HCT116 (cell line): ENCODE results near the gene CDH1. TPM values are rescaled to one million over a fixed set of nuclear protein-coding genes. Genes with fewer than 3 reads are reported as not detected.

Experiments used
- ATAC-seq: fragments of 200-7000 bp; cut with Tn5 transposase; 2 replicates; pipeline ENCODE4 v1.9.1; 2020; ENCODE audit warnings: mild to moderate bottlenecking, moderate library complexity
- BruUV-seq: library from RNA; stranded (reverse); fragments of 400-500 nt; replicated peaks from 2 replicates; lab custom pipeline; 2021; lab: Mats Ljungman, UMichigan
- CTCF ChIA-PET: fragments of 300-600 bp; sonication (Branson Sonifier 250); formaldehyde crosslinking; loops from one replicate; lab custom pipeline; 2021; ENCODE audit warnings: antibody characterized with exemption; lab: Charles Lee
- POLR2A ChIA-PET: fragments of 300-600, 350-600 bp; sonication (Branson Sonifier 250); formaldehyde crosslinking; loops from one replicate; lab custom pipeline; 2021; ENCODE audit warnings: antibody characterized with exemption; lab: Charles Lee
- RAD21 ChIA-PET, 2 experiments: fragments of 300-600 bp; sonication (Branson Sonifier 250); formaldehyde crosslinking; loops; one replicate each; lab custom pipeline; 2023; ENCODE audit warnings: low total read pairs in 2 of 2; ENCODE audit not compliant: uncharacterized antibody in 2 of 2, unreplicated experiment in 2 of 2, low non-redundant PET in 1 of 2; lab: Charles Lee
- DNase-seq: peaks from one replicate; pipeline ENCODE4 v3.0.0-alpha.2; 2010; ENCODE audit warnings: low read depth, low spot score
- H2AFZ ChIP-seq: fragments of 200-600 bp; shearing (Covaris generic), sonication (generic); 2 replicates; pipeline ENCODE4 v1.6.1; 2017; ENCODE audit warnings: low read depth, mixed run types, mixed read lengths, antibody characterized with exemption, low read length; ENCODE audit not compliant: poor library complexity, severe bottlenecking
- H3K27ac ChIP-seq: 2 replicates; pipeline ENCODE4 v1.5.1; 2012; ENCODE audit warnings: low read depth, low read length
- H3K27me3 ChIP-seq: fragments of 200-600 bp; sonication (generic); 2 replicates; pipeline ENCODE4 v1.6.1; 2016; ENCODE audit warnings: mixed run types, low read length, mixed read lengths; ENCODE audit not compliant: insufficient read depth
- H3K36me3 ChIP-seq, 2 experiments: fragments of 200-500 bp in 1 of 2; fragments of 200-600 bp in 1 of 2; sonication (Bioruptor generic) in 1 of 2; sonication (generic) in 1 of 2; 2 replicates each; pipeline versions ENCODE4 v1.5.1 to v1.6.1; 2014 to 2016; ENCODE audit warnings: low read length in 2 of 2, inconsistent platforms in 1 of 2, mixed read lengths in 1 of 2, mixed run types in 1 of 2; ENCODE audit not compliant: insufficient read depth in 2 of 2, control insufficient read depth in 1 of 2
- H3K4me1 ChIP-seq, 2 experiments: fragments of 200-600 bp in 1 of 2; sonication (generic) in 1 of 2; 2 replicates each; pipeline versions ENCODE4 v1.5.1 to v1.6.1; 2012 to 2017; ENCODE audit warnings: low read length in 2 of 2, inconsistent platforms in 1 of 2, mild to moderate bottlenecking in 1 of 2, mixed read lengths in 1 of 2, mixed run types in 1 of 2, moderate library complexity in 1 of 2; ENCODE audit not compliant: insufficient read depth in 2 of 2, control insufficient read depth in 1 of 2
- H3K4me2 ChIP-seq: fragments of 200-600 bp; sonication (generic); 2 replicates; pipeline ENCODE4 v1.6.1; 2017; ENCODE audit warnings: mixed run types, low read length, mixed read lengths
- H3K4me3 ChIP-seq, 2 experiments: fragments of 200-600 bp in 1 of 2; sonication (generic) in 1 of 2; replicated peaks in 1 of 2; 2 replicates each; pipeline ENCODE4 v1.5.1; 2011 to 2016; ENCODE audit warnings: low read length in 2 of 2, control low read depth in 1 of 2, low read depth in 1 of 2, mild to moderate bottlenecking in 1 of 2, mixed read lengths in 1 of 2, mixed run types in 1 of 2
- H3K79me2 ChIP-seq: fragments of 200-600 bp; sonication (generic); 2 replicates; pipeline ENCODE4 v1.6.1; 2017; ENCODE audit warnings: mild to moderate bottlenecking, mixed run types, low read length, moderate library complexity, mixed read lengths; ENCODE audit not compliant: insufficient read depth
- H3K9ac ChIP-seq: fragments of 200-600 bp; sonication (generic); 2 replicates; pipeline ENCODE4 v1.6.1; 2016; ENCODE audit warnings: low read length, mixed read lengths
- H3K9me2 ChIP-seq: fragments of 200-600 bp; sonication (generic), shearing (Covaris generic); 2 replicates; pipeline ENCODE4 v1.6.1; 2017; ENCODE audit warnings: mixed run types, mild to moderate bottlenecking, moderate library complexity; ENCODE audit not compliant: insufficient read depth
- H3K9me3 ChIP-seq, 2 experiments: fragments of 200-500 bp in 1 of 2; fragments of 200-600 bp in 1 of 2; sonication (Bioruptor generic) in 1 of 2; sonication (generic) in 1 of 2; 2 replicates each; pipeline ENCODE4 v1.6.1; 2014 to 2017; ENCODE audit warnings: low read length in 2 of 2, mixed read lengths in 2 of 2, inconsistent platforms in 1 of 2, low read depth in 1 of 2, mild to moderate bottlenecking in 1 of 2, mixed run types in 1 of 2, moderate library complexity in 1 of 2; ENCODE audit not compliant: control insufficient read depth in 1 of 2, insufficient read depth in 1 of 2
- H4K20me1 ChIP-seq: fragments of 200-600 bp; sonication (generic), shearing (Covaris generic); 2 replicates; pipeline ENCODE4 v1.6.1; 2017; ENCODE audit warnings: mixed run types, mild to moderate bottlenecking, moderate library complexity; ENCODE audit not compliant: insufficient read depth
- CTCF ChIP-seq, 3 experiments: fragments of 200-600 bp in 1 of 3; sonication (generic) in 1 of 3; IDR thresholded peaks in 2 of 3; conservative IDR thresholded peaks in 1 of 3; 2 replicates each; pipeline ENCODE4 v1.5.1; 2012 to 2017; ENCODE audit warnings: low read depth in 2 of 3, low read length in 2 of 3, antibody characterized with exemption in 1 of 3, borderline replicate concordance in 1 of 3, control low read depth in 1 of 3, mild to moderate bottlenecking in 1 of 3, mixed read lengths in 1 of 3, mixed run types in 1 of 3, moderate library complexity in 1 of 3; ENCODE audit not compliant: insufficient read depth in 1 of 3
- POLR2AphosphoS5 ChIP-seq: IDR thresholded peaks from 2 replicates; pipeline ENCODE4 v1.6.1; 2011; ENCODE audit warnings: mild to moderate bottlenecking, low read depth, low read length, moderate library complexity
- RAD21 ChIP-seq: IDR thresholded peaks from 2 replicates; pipeline ENCODE4 v1.6.1; 2012; ENCODE audit warnings: low read depth, mild to moderate bottlenecking
- SIN3A ChIP-seq: IDR thresholded peaks from 2 replicates; pipeline ENCODE4 v1.6.1; 2012; ENCODE audit warnings: low read depth
- SP1 ChIP-seq: IDR thresholded peaks from 2 replicates; pipeline ENCODE4 v1.6.1; 2012; ENCODE audit warnings: low read depth
- ZNF274 ChIP-seq: fragments of 200-500 bp; sonication (Bioruptor generic); IDR thresholded peaks from 2 replicates; pipeline ENCODE4 v1.6.1; 2014; ENCODE audit warnings: mild to moderate bottlenecking, low read depth, low read length, inconsistent platforms
- intact Hi-C: fragments of 100-400 bp; cut with micrococcal nuclease; formaldehyde crosslinking; loops from 2 replicates; pipeline ENCODE4 v1.10.0; 2022
- total RNA-seq: library from RNA; stranded (reverse); gene quantifications from one replicate; pipeline ENCODE4 v1.2.1, GENCODE V29; 2021; ENCODE audit not compliant: unreplicated experiment
- TF ChIP-seq, protein P1 (sequence below): IDR thresholded peaks from 2 replicates; pipeline ENCODE4 v1.6.1; 2012

Gene CDH1
- total RNA-seq, 1 experiment from 2014 or later: 73.2 TPM

DNA sequence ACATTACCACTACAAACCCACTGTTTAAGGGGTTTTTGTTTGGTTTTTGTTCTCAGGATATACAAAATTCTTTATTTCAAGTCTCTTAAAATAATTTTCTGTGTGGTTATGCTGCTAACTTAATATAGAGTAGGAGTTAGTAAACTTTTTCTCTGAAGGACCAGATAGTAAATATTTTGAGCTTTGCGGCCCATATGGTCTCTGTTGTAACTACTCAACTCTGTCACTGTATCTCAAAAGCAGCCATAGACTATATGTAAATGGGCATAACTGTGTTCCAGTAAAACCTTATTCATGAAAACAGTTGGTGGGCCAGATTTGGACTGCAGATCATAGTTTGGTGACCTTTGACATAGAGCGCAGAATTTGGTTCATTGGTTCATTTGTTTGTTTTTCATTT, 113.4 kb downstream of the CDH1 start:
- POLR2A ChIA-PET: interaction anchor here (0.7 kb wide), 1 partner anchor 478 kb away, joined by 3 read pairs; no protein-coding TSS in a partner anchor
- intact Hi-C loops: no loop called here

More for the DNA sequence above, 113.4 kb downstream of the CDH1 start:
- Histone ChIP-seq H3K4me3 (no peak overlapping the region), H2AFZ (no peak overlapping the region), H3K9ac (no peak overlapping the region), H3K27me3 (no peaks in the 10 kb centered on the region), H3K27ac (no peak overlapping the region), H3K36me3 (no peaks in the 10 kb centered on the region), H3K4me2 (no peak overlapping the region), H4K20me1 (no peaks in the 10 kb centered on the region), H3K4me1 (no peaks in the 10 kb centered on the region), H3K79me2 (peaks cover 42% of the 10 kb centered on the region), H3K9me2 (no peaks in the 10 kb centered on the region), H3K9me3 (no peaks in the 10 kb centered on the region)
- ATAC-seq (no peak), DNase-seq (no peak)
- TF ChIP-seq RAD21: no peak
- no peak for TF ChIP-seq SIN3A
- TF ChIP-seq CTCF (IDR thresholded peaks at IDR 0.05 in 2 of 3, conservative IDR thresholded peaks at IDR 0.05 in 1 of 3; ENCODE audit: borderline replicate concordance in 1 of 3, insufficient read depth in 1 of 3, low read depth in 2 of 3, low read length in 2 of 3): no peak
- TF ChIP-seq, protein P1, sequence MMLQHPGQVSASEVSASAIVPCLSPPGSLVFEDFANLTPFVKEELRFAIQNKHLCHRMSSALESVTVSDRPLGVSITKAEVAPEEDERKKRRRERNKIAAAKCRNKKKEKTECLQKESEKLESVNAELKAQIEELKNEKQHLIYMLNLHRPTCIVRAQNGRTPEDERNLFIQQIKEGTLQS: no peak
- TF ChIP-seq SP1: no peak
- no peak for TF ChIP-seq ZNF274
- TF ChIP-seq POLR2AphosphoS5: no peak
- ChIA-PET CTCF (no interaction called here), RAD21 (no interaction called here)
- no TSS peak for BruUV-seq
